Lung (tissue), 12 donors: ENCODE data around the gene LENEP. TPM values are rescaled to one million over a fixed set of nuclear protein-coding genes. Genes with fewer than 3 reads are reported as not detected.

Source experiments
- ATAC-seq: fragments of 200-7000 bp; cut with Tn5 transposase; one replicate; pipeline ENCODE4 v1.9.1; 2020; ENCODE audit warnings: moderate number of reproducible peaks; ENCODE audit not compliant: insufficient read depth, low FRiP score
- DNase-seq, 3 donors: peaks; one replicate each; pipeline ENCODE4 v3.0.0-alpha.2; 2013 to 2017
- H3K27ac ChIP-seq, 2 donors: one replicate each; pipeline ENCODE4 v1.5.1; 2013; ENCODE audit warnings: mild to moderate bottlenecking in 2 of 2, moderate library complexity in 2 of 2, control low read depth in 1 of 2, inconsistent platforms in 1 of 2, low read depth in 1 of 2, low read length in 1 of 2
- H3K27me3 ChIP-seq, 3 donors: one replicate each; pipeline ENCODE4 v1.5.1; 2013; ENCODE audit warnings: low read length in 2 of 3; ENCODE audit not compliant: control insufficient read depth in 3 of 3, insufficient read depth in 3 of 3
- H3K36me3 ChIP-seq, 4 donors: one replicate each; pipeline ENCODE4 v1.5.1; 2013; ENCODE audit warnings: low read length in 4 of 4, mild to moderate bottlenecking in 1 of 4, moderate library complexity in 1 of 4; ENCODE audit not compliant: control insufficient read depth in 4 of 4, insufficient read depth in 4 of 4
- H3K4me1 ChIP-seq, 5 donors: one replicate each; pipeline ENCODE4 v1.5.1; 2013; ENCODE audit warnings: low read length in 5 of 5, mild to moderate bottlenecking in 2 of 5, moderate library complexity in 1 of 5; ENCODE audit not compliant: control insufficient read depth in 5 of 5, insufficient read depth in 5 of 5
- H3K4me3 ChIP-seq: one replicate; pipeline ENCODE4 v1.5.1; 2013; ENCODE audit warnings: mild to moderate bottlenecking, control low read depth, moderate library complexity
- H3K9ac ChIP-seq, 2 donors: one replicate each; pipeline ENCODE4 v1.5.1; 2013; ENCODE audit warnings: low read length in 2 of 2, control low read depth in 1 of 2; ENCODE audit not compliant: insufficient read depth in 1 of 2
- H3K9me3 ChIP-seq, 4 donors: one replicate each; pipeline ENCODE4 v1.5.1; 2013; ENCODE audit warnings: low read length in 3 of 4, mild to moderate bottlenecking in 1 of 4, moderate library complexity in 1 of 4; ENCODE audit not compliant: control insufficient read depth in 4 of 4, insufficient read depth in 3 of 4
- CTCF ChIP-seq: IDR thresholded peaks from 2 replicates; pipeline ENCODE4 v1.5.1; 2012; ENCODE audit warnings: mild to moderate bottlenecking; ENCODE audit errors: control extremely low read depth, extremely low read depth
- WGBS, 2 donors: extraction: QIAGEN DNeasy Blood & Tissue Kit; methylation state at CpG; one replicate each; pipeline ENCODE4 v1.1.7; 2013; 5-methylcytosine and 5-hydroxymethylcytosine counted together
- polyA plus RNA-seq, 2 donors: library from polyadenylated mRNA; stranded (reverse); fragments of 200-250 nt; gene quantifications; one replicate each; pipeline ENCODE4 v1.2.1, GENCODE V29; 2013
- total RNA-seq, 2 donors: library from RNA; depleted of rRNA in 1 of 2; stranded (reverse); fragments of >200 nt in 1 of 2; gene quantifications; one replicate each; pipeline ENCODE4 v1.2.1, GENCODE V29; 2014 to 2021
- donor health status: control.
- donor health status: control.
- donor health status: Bipolar disorder and iron deficiency.
- donor health status: healthy.
- donor health status: DM: yes; HTN: yes; CAD: no.

Gene LENEP
- total and polyA plus RNA-seq, 4 donors = 0.31 to 0.89 TPM; not detected in 2

- H3K9ac ChIP-seq = peak overlapping the region; percentile 45 to 77
- DNase-seq (peak; percentile 48 to 55 (median 50)), ATAC-seq (no peak)
- no peak for TF ChIP-seq CTCF
- peaks cover 8 to 38% (median 15%) of the 10 kb centered on the region in 5 donors for H3K4me1 ChIP-seq
- no peaks in the 10 kb centered on the region for H3K9me3 ChIP-seq
- H3K27ac ChIP-seq = peak overlapping the region; percentile 89 to 97
- no peaks in the 10 kb centered on the region for H3K27me3 ChIP-seq
- H3K4me3 ChIP-seq = peak overlapping the region; percentile 92
- no peaks in the 10 kb centered on the region for H3K36me3 ChIP-seq
- 0% methylated on average over 28 to 37 of the region's 37 CpGs for whole genome bisulfite sequencing, 2 donors
Measured at GRCh38 chr1:155003227-155003765, 9.9 kb downstream of the LENEP start.

DNA sequence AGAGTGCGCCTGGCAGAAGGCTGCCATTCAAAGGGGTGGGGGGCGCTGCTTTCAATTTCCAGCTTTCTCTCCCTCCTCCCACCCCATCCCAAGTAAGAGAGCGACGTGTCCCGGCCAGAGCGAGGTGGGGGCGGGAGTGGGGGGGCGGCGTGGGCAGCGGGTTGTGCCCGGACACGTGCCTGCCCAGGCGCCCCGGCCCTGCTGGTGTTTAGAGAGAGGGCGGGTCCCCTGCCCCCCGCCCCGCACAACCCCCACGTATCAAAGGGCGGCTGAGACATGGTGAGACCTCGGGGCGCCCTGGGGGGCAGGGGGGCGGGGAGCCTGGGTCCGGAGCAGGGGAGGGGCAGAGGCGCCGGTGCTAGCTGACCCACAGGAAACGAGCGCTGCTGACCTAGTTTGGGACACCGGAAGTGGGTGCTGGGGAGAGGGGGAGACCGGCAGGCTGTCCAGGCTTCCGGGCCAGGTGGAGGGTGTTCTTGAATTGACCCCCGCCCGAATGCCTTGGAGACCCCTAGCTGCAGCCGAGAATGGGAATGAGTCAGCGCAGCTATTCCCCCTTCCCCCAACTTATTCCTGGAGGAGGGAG, 10.5 kb downstream of the LENEP start:
- peak overlapping the region in 1 of 2 donors; percentile 85 for H3K9ac ChIP-seq
- peak overlapping the region; percentile 89 to 97 for H3K27ac ChIP-seq
- no peaks in the 10 kb centered on the region for H3K27me3 ChIP-seq
- 1 to 2% methylated on average over 22 to 34 of the region's 34 CpGs for WGBS, 2 donors
- H3K4me3 ChIP-seq = peak overlapping the region; percentile 92
- TF ChIP-seq CTCF = no peak
- peaks cover 7 to 38% (median 19%) of the 10 kb centered on the region in 5 donors for H3K4me1 ChIP-seq
- no peak for ATAC-seq
- H3K9me3 ChIP-seq = no peaks in the 10 kb centered on the region
- no peaks in the 10 kb centered on the region for H3K36me3 ChIP-seq
- DNase-seq = peak; percentile 52 to 71 (median 61)

GRCh38 chr1:155004352-155005075, 11.1 kb downstream of the LENEP start:
- DNase-seq (no peak), ATAC-seq (no peak)
- Histone ChIP-seq H3K9me3 (no peaks in the 10 kb centered on the region), H3K9ac (peak overlapping the region in 1 of 2 donors; percentile 85), H3K4me1 (peaks cover 6 to 36% (median 21%) of the 10 kb centered on the region in 5 donors), H3K36me3 (no peaks in the 10 kb centered on the region), H3K27ac (peak overlapping the region; percentile 89 to 97), H3K27me3 (no peaks in the 10 kb centered on the region), H3K4me3 (peak overlapping the region; percentile 54)
- TF ChIP-seq CTCF = no peak
- WGBS, 2 donors = 39 to 58% methylated on average over 5 of the region's 5 CpGs
